Hair follicle dermal papilla cell (primary cell): ENCODE results near the gene STK36. TPM values are rescaled to one million over a fixed set of nuclear protein-coding genes. Genes with fewer than 3 reads are reported as not detected.

Experiments
- total RNA-seq: library from RNA; depleted of rRNA; stranded (reverse); fragments of >200 nt; gene quantifications from 2 replicates; pipeline ENCODE4 v1.2.3, GENCODE V29; 2012

Gene STK36, protein sequence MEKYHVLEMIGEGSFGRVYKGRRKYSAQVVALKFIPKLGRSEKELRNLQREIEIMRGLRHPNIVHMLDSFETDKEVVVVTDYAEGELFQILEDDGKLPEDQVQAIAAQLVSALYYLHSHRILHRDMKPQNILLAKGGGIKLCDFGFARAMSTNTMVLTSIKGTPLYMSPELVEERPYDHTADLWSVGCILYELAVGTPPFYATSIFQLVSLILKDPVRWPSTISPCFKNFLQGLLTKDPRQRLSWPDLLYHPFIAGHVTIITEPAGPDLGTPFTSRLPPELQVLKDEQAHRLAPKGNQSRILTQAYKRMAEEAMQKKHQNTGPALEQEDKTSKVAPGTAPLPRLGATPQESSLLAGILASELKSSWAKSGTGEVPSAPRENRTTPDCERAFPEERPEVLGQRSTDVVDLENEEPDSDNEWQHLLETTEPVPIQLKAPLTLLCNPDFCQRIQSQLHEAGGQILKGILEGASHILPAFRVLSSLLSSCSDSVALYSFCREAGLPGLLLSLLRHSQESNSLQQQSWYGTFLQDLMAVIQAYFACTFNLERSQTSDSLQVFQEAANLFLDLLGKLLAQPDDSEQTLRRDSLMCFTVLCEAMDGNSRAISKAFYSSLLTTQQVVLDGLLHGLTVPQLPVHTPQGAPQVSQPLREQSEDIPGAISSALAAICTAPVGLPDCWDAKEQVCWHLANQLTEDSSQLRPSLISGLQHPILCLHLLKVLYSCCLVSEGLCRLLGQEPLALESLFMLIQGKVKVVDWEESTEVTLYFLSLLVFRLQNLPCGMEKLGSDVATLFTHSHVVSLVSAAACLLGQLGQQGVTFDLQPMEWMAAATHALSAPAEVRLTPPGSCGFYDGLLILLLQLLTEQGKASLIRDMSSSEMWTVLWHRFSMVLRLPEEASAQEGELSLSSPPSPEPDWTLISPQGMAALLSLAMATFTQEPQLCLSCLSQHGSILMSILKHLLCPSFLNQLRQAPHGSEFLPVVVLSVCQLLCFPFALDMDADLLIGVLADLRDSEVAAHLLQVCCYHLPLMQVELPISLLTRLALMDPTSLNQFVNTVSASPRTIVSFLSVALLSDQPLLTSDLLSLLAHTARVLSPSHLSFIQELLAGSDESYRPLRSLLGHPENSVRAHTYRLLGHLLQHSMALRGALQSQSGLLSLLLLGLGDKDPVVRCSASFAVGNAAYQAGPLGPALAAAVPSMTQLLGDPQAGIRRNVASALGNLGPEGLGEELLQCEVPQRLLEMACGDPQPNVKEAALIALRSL (N-terminal part only)
- 25.4 and 28.7 TPM in 2 replicates for total RNA-seq

GRCh38 chr2:218671654-218672566 is at the start of gene STK36, which contains the start of gene RNF25:
Gene STK36 (plus strand): TSS chr2:218672086. CDS start chr2:218672830, 744 bp downstream.
Gene RNF25 (minus strand): TSS chr2:218672002. CDS start chr2:218671970, 32 bp downstream.

GRCh38 chr2:218659258-218659987 is 12.5 kb upstream of the STK36 start, which contains the start of the genes BCS1L and ZNF142:
Gene BCS1L (plus strand): TSS chr2:218659683. CDS start chr2:218660988, 1,305 bp downstream.
Gene ZNF142 (minus strand): TSS chr2:218659623. CDS start chr2:218656429, 3,194 bp downstream.

GRCh38 chr2:218710687-218711549 is 39.0 kb downstream of the STK36 start, which contains the start of gene TTLL4:
Gene TTLL4 (plus strand): TSS chr2:218710835. CDS start chr2:218737677, 26,842 bp downstream.

Other genes starting within 250 kb of the STK36 start
- gene USP37, start 103.7 kb upstream of the STK36 start, total RNA-seq: 6.4 and 8.6 TPM in 2 replicates
- gene CNOT9, start 103.2 kb upstream of the STK36 start, total RNA-seq: 46.6 and 58.3 TPM in 2 replicates
- gene PLCD4, start 64.2 kb upstream of the STK36 start, total RNA-seq: 6.7 and 8.0 TPM in 2 replicates
- 16.9 and 20.8 TPM in 2 replicates for gene ZNF142, start 12.5 kb upstream of the STK36 start, total RNA-seq
- gene BCS1L, start 12.4 kb upstream of the STK36 start, total RNA-seq: 20.8 and 24.4 TPM in 2 replicates
- gene RNF25, start 84 bp upstream of the STK36 start, total RNA-seq: 34.2 and 38.5 TPM in 2 replicates
- gene TTLL4, start 38.7 kb downstream of the STK36 start, total RNA-seq: 9.8 and 18.3 TPM in 2 replicates
- 21.5 and 35.2 TPM in 2 replicates for gene CYP27A1, start 110.1 kb downstream of the STK36 start, total RNA-seq
- 0.16 TPM in 1 of 2 replicates, not detected in the other for gene PRKAG3, start 159.7 kb downstream of the STK36 start, total RNA-seq
- not detected in 2 replicates for gene WNT6, start 187.7 kb downstream of the STK36 start, total RNA-seq
- gene WNT10A, start 208.8 kb downstream of the STK36 start, total RNA-seq: under 0.01 TPM in 1 of 2 replicates, not detected in the other